NAMALWA (cell line): ENCODE data around the gene CYREN.

ENCODE experiments used
- DNase-seq: peaks from one replicate; pipeline ENCODE4 v3.0.0-alpha.2; 2015; ENCODE audit warnings: low spot score

Gene CYREN

GRCh38 chr7:135197343-135197742, 26.8 kb upstream of the CYREN start:
- no peak for DNase-seq

GRCh38 chr7:135195968-135196629, 25.6 kb upstream of the CYREN start:
- DNase-seq, result no peak

GRCh38 chr7:135195156-135195555, 24.6 kb upstream of the CYREN start:
- no peak for DNase-seq

- DNase-seq, result no peak
Measured at GRCh38 chr7:135194494-135195095, 24.1 kb upstream of the CYREN start.

GRCh38 chr7:135193615-135194081, 23.1 kb upstream of the CYREN start:
- DNase-seq, result no peak

- DNase-seq, result no peak
Measured at GRCh38 chr7:135192914-135193536, 22.5 kb upstream of the CYREN start.

- no peak for DNase-seq
Measured at GRCh38 chr7:135190703-135191102, 20.2 kb upstream of the CYREN start.

GRCh38 chr7:135189961-135190360, 19.5 kb upstream of the CYREN start:
- no peak for DNase-seq

- DNase-seq, result no peak
Measured at GRCh38 chr7:135189221-135189662, 18.7 kb upstream of the CYREN start.

- DNase-seq, result no peak
Measured at GRCh38 chr7:135188298-135188984, 17.9 kb upstream of the CYREN start.

GRCh38 chr7:135186841-135187253, 16.3 kb upstream of the CYREN start:
- DNase-seq, result no peak

GRCh38 chr7:135186261-135186540, 15.7 kb upstream of the CYREN start:
- no peak for DNase-seq

- no peak for DNase-seq
Measured at GRCh38 chr7:135185471-135186260, 15.2 kb upstream of the CYREN start.

- no peak for DNase-seq
Measured at GRCh38 chr7:135184254-135184841, 13.8 kb upstream of the CYREN start.

- no peak for DNase-seq
Measured at GRCh38 chr7:135183478-135183877, 13.0 kb upstream of the CYREN start.

- DNase-seq, result no peak
Measured at GRCh38 chr7:135181929-135182678, 11.6 kb upstream of the CYREN start.

GRCh38 chr7:135181261-135181928, 10.9 kb upstream of the CYREN start:
- DNase-seq, result no peak

GRCh38 chr7:135180122-135180521, 9.6 kb upstream of the CYREN start:
- no peak for DNase-seq

GRCh38 chr7:135179321-135179925, 8.9 kb upstream of the CYREN start:
- no peak for DNase-seq

- no peak for DNase-seq
Measured at GRCh38 chr7:135178364-135178763, 7.9 kb upstream of the CYREN start.
